HepG2 (cell line): ENCODE measurements around the gene MASTL. TPM values are rescaled to one million over a fixed set of nuclear protein-coding genes. Genes with fewer than 3 reads are reported as not detected.

ENCODE experiments used
- ARNT ChIP-seq: fragments of 450-650 bp; IDR thresholded peaks from 2 replicates; pipeline ENCODE4 v1.6.1; 2017
- CREB1 ChIP-seq, 2 experiments: fragments of 450-650 bp in 1 of 2; IDR thresholded peaks; 2 replicates each; pipeline ENCODE4 v1.6.1; 2016 to 2017; ENCODE audit warnings: control low read depth in 1 of 2, mild to moderate bottlenecking in 1 of 2, missing compliant biosample characterization in 1 of 2, missing genetic modification characterization in 1 of 2
- GABPB1 ChIP-seq: IDR thresholded peaks from 2 replicates; pipeline ENCODE4 v1.6.1; 2016; ENCODE audit warnings: mild to moderate bottlenecking, missing genetic modification reagents, moderate library complexity, missing compliant biosample characterization
- MED8 ChIP-seq: sonication (generic); formaldehyde crosslinking; IDR thresholded peaks from 2 replicates; pipeline ENCODE4 v1.8.1; 2023; ENCODE audit warnings: mild to moderate bottlenecking, missing genetic modification reagents; ENCODE audit not compliant: insufficient replicate concordance
- NONO ChIP-seq, 2 experiments: fragments of 450-650 bp in 1 of 2; sonication (generic) in 1 of 2; formaldehyde crosslinking in 1 of 2; IDR thresholded peaks in 1 of 2; conservative IDR thresholded peaks in 1 of 2; 2 replicates each; pipeline versions ENCODE4 v1.6.1 to v1.8.0; 2017 to 2022; ENCODE audit warnings: mild to moderate bottlenecking in 1 of 2, missing genetic modification reagents in 1 of 2, moderate library complexity in 1 of 2
- POLR2AphosphoS5 ChIP-seq: IDR thresholded peaks from 2 replicates; pipeline ENCODE4 v1.6.1; 2012; ENCODE audit warnings: low read depth, low read length
- SALL1 ChIP-seq: sonication (generic); formaldehyde crosslinking; IDR thresholded peaks from 2 replicates; pipeline ENCODE4 v1.8.0; 2022; ENCODE audit warnings: mild to moderate bottlenecking, missing genetic modification reagents
- SIN3A ChIP-seq: IDR thresholded peaks from 2 replicates; pipeline ENCODE4 v1.6.1; 2011; ENCODE audit warnings: low read depth, mild to moderate bottlenecking, control low read depth, low read length, borderline replicate concordance
- SMAD9 ChIP-seq: sonication (generic); formaldehyde crosslinking; IDR thresholded peaks from 2 replicates; pipeline ENCODE4 v1.5.1; 2020; ENCODE audit warnings: mild to moderate bottlenecking, missing genetic modification reagents
- SMYD3 ChIP-seq: sonication (generic); formaldehyde crosslinking; IDR thresholded peaks from 2 replicates; pipeline ENCODE4 v1.8.1; 2023; ENCODE audit warnings: mild to moderate bottlenecking, missing genetic modification reagents
- XBP1 ChIP-seq: sonication (generic); formaldehyde crosslinking; IDR thresholded peaks from 2 replicates; pipeline ENCODE4 v1.5.0; 2020; ENCODE audit warnings: missing genetic modification reagents
- ZNF468 ChIP-seq: sonication (generic); formaldehyde crosslinking; IDR thresholded peaks from 2 replicates; pipeline ENCODE4 v1.8.0; 2022; ENCODE audit warnings: mild to moderate bottlenecking, moderate library complexity, missing genetic modification reagents
- ZNF484 ChIP-seq: sonication (generic); formaldehyde crosslinking; IDR thresholded peaks from 2 replicates; pipeline ENCODE4 v1.5.1; 2020; ENCODE audit warnings: mild to moderate bottlenecking, low read depth, missing genetic modification reagents, borderline replicate concordance
- ZNF850 ChIP-seq: sonication (generic); formaldehyde crosslinking; conservative IDR thresholded peaks from 2 replicates; pipeline ENCODE4 v1.9.0; 2021; ENCODE audit warnings: mild to moderate bottlenecking, missing genetic modification reagents
- polyA plus RNA-seq, 8 experiments: library from polyadenylated mRNA; depleted of rRNA in 3 of 8; stranded (reverse) in 7 of 8; unstranded in 1 of 8; fragments of >200 nt; fragmentation: Illumina TruSeq in 4 of 8; extraction: Trizol in 4 of 8; gene quantifications; 2 replicates each; pipeline versions ENCODE4 v1.2.1 to v1.2.3, GENCODE V29; 2011 to 2016; ENCODE audit warnings: low read depth in 4 of 8, missing spikeins in 1 of 8, mixed read lengths in 1 of 8; ENCODE audit not compliant: insufficient read depth in 1 of 8
- total RNA-seq, 5 experiments: library from RNA; depleted of rRNA; stranded (reverse); fragments of >200 nt; fragmentation: Illumina TruSeq; extraction: Trizol; gene quantifications; 2 replicates each; pipeline ENCODE4 v1.2.3, GENCODE V29; 2016; ENCODE audit warnings: low read depth in 1 of 5
- TF ChIP-seq, protein P1 (sequence below): sonication (generic); formaldehyde crosslinking; IDR thresholded peaks from 2 replicates; pipeline ENCODE4 v1.8.0; 2022; ENCODE audit warnings: low read depth, missing genetic modification reagents
- TF ChIP-seq, protein P2 (sequence below): sonication (generic); formaldehyde crosslinking; IDR thresholded peaks from 2 replicates; pipeline ENCODE4 v1.5.0; 2020; ENCODE audit warnings: missing genetic modification reagents
- TF ChIP-seq, protein P3 (sequence below): sonication (generic); formaldehyde crosslinking; IDR thresholded peaks from 2 replicates; pipeline ENCODE4 v1.4.0; 2020; ENCODE audit warnings: missing genetic modification reagents
- TF ChIP-seq, protein P4 (sequence below): sonication (generic); formaldehyde crosslinking; IDR thresholded peaks from 2 replicates; pipeline ENCODE4 v1.5.1; 2020; ENCODE audit warnings: mild to moderate bottlenecking, missing genetic modification reagents, moderate library complexity
- TF ChIP-seq, protein P5 (sequence below): sonication (generic); formaldehyde crosslinking; conservative IDR thresholded peaks from 2 replicates; pipeline ENCODE4 v1.4.0; 2020; ENCODE audit warnings: missing genetic modification reagents

MASTL gene
- total and polyA plus RNA-seq, 2 of the 13 experiments (the other 11 are each of a cell fraction or from before 2014, with no cell fraction given): 6.0 to 18.0 TPM

DNA sequence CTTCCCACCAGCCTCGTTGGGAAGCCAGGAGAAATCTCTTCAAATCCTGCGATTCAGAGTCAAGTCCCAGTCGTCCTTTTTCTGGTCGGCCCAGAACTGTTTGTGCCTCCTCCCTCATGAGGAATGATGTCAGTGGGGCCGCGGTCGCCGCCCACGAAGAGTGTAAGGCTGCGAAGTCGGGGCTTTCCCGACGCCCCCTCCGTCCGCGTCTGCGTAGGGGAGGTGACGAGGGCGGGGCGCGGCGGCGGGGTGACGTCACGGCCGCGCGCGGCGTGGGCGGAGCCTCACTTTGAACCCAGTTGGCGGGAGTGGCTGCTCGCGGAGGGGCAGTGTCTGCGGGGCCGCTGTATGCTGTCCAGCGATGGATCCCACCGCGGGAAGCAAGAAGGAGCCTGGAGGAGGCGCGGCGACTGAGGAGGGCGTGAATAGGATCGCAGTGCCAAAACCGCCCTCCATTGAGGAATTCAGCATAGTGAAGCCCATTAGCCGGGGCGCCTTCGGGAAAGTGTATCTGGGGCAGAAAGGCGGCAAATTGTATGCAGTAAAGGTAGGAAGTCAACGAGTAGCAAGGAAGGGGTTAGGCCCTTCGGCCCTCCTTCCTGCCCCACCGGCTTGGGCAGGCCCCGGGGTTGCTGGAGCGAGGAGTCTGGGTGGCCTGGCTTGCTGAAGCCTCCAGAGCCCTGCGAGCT, at the start of gene MASTL (continued):
- TF ChIP-seq, protein P1, sequence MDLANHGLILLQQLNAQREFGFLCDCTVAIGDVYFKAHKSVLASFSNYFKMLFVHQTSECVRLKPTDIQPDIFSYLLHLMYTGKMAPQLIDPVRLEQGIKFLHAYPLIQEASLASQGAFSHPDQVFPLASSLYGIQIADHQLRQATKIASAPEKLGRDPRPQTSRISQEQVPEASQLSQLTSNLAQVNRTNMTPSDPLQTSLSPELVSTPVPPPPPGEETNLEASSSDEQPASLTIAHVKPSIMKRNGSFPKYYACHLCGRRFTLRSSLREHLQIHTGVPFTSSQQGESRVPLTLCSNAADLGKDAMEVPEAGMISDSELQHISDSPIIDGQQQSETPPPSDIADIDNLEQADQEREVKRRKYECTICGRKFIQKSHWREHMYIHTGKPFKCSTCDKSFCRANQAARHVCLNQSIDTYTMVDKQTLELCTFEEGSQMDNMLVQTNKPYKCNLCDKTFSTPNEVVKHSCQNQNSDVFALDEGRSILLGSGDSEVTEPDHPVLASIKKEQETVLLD (CRISPR knock-in tag): no peak
- TF ChIP-seq POLR2AphosphoS5: peak; percentile 88
- TF ChIP-seq XBP1 (CRISPR knock-in tag): no peak
- TF ChIP-seq, protein P2, sequence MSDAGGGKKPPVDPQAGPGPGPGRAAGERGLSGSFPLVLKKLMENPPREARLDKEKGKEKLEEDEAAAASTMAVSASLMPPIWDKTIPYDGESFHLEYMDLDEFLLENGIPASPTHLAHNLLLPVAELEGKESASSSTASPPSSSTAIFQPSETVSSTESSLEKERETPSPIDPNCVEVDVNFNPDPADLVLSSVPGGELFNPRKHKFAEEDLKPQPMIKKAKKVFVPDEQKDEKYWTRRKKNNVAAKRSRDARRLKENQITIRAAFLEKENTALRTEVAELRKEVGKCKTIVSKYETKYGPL (CRISPR knock-in tag): no peak
- peak; percentile 83 for TF ChIP-seq SALL1 (CRISPR knock-in tag)
- TF ChIP-seq NONO (IDR thresholded peaks at IDR 0.05): no peak
- no peak; the same call in 1 of the 2 replicates for TF ChIP-seq NONO (CRISPR knock-in tag; conservative IDR thresholded peaks at IDR 0.05)
- no peak for TF ChIP-seq ARNT
- TF ChIP-seq ZNF468 (CRISPR knock-in tag): no peak
- no peak for TF ChIP-seq SMAD9 (CRISPR knock-in tag)
- no peak for TF ChIP-seq SIN3A
- TF ChIP-seq, protein P3, sequence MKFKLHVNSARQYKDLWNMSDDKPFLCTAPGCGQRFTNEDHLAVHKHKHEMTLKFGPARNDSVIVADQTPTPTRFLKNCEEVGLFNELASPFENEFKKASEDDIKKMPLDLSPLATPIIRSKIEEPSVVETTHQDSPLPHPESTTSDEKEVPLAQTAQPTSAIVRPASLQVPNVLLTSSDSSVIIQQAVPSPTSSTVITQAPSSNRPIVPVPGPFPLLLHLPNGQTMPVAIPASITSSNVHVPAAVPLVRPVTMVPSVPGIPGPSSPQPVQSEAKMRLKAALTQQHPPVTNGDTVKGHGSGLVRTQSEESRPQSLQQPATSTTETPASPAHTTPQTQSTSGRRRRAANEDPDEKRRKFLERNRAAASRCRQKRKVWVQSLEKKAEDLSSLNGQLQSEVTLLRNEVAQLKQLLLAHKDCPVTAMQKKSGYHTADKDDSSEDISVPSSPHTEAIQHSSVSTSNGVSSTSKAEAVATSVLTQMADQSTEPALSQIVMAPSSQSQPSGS (CRISPR knock-in tag): peak; percentile 94
- no peak for TF ChIP-seq SMYD3 (CRISPR knock-in tag)
- peak; percentile 100 for TF ChIP-seq CREB1 (IDR thresholded peaks at IDR 0.05)
- peak; percentile 90 for TF ChIP-seq CREB1 (CRISPR knock-in tag; IDR thresholded peaks at IDR 0.05)
- TF ChIP-seq, protein P4, sequence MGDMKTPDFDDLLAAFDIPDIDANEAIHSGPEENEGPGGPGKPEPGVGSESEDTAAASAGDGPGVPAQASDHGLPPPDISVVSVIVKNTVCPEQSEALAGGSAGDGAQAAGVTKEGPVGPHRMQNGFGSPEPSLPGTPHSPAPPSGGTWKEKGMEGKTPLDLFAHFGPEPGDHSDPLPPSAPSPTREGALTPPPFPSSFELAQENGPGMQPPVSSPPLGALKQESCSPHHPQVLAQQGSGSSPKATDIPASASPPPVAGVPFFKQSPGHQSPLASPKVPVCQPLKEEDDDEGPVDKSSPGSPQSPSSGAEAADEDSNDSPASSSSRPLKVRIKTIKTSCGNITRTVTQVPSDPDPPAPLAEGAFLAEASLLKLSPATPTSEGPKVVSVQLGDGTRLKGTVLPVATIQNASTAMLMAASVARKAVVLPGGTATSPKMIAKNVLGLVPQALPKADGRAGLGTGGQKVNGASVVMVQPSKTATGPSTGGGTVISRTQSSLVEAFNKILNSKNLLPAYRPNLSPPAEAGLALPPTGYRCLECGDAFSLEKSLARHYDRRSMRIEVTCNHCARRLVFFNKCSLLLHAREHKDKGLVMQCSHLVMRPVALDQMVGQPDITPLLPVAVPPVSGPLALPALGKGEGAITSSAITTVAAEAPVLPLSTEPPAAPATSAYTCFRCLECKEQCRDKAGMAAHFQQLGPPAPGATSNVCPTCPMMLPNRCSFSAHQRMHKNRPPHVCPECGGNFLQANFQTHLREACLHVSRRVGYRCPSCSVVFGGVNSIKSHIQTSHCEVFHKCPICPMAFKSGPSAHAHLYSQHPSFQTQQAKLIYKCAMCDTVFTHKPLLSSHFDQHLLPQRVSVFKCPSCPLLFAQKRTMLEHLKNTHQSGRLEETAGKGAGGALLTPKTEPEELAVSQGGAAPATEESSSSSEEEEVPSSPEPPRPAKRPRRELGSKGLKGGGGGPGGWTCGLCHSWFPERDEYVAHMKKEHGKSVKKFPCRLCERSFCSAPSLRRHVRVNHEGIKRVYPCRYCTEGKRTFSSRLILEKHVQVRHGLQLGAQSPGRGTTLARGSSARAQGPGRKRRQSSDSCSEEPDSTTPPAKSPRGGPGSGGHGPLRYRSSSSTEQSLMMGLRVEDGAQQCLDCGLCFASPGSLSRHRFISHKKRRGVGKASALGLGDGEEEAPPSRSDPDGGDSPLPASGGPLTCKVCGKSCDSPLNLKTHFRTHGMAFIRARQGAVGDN (CRISPR knock-in tag): peak; percentile 75
- TF ChIP-seq, protein P5, sequence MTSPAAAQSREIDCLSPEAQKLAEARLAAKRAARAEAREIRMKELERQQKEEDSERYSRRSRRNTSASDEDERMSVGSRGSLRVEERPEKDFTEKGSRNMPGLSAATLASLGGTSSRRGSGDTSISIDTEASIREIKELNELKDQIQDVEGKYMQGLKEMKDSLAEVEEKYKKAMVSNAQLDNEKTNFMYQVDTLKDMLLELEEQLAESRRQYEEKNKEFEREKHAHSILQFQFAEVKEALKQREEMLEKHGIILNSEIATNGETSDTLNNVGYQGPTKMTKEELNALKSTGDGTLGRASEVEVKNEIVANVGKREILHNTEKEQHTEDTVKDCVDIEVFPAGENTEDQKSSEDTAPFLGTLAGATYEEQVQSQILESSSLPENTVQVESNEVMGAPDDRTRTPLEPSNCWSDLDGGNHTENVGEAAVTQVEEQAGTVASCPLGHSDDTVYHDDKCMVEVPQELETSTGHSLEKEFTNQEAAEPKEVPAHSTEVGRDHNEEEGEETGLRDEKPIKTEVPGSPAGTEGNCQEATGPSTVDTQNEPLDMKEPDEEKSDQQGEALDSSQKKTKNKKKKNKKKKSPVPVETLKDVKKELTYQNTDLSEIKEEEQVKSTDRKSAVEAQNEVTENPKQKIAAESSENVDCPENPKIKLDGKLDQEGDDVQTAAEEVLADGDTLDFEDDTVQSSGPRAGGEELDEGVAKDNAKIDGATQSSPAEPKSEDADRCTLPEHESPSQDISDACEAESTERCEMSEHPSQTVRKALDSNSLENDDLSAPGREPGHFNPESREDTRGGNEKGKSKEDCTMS: no peak
- no peak for TF ChIP-seq ZNF850 (CRISPR knock-in tag)
- no peak for TF ChIP-seq MED8 (CRISPR knock-in tag)
- TF ChIP-seq GABPB1 (CRISPR knock-in tag): peak; percentile 89
- TF ChIP-seq ZNF484 (CRISPR knock-in tag): no peak
